ENCODE data around the gene MRPS21. TPM values are rescaled to one million over a fixed set of nuclear protein-coding genes. Genes with fewer than 3 reads are reported as not detected.

Gene MRPS21
- total RNA-seq, 3 donors from 2014 or later (not counting 1 experiment from before 2014, with no cell fraction given): 40.9 to 50.9 (median 42.2) TPM

GRCh38 chr1:150322310-150322709 is 28.6 kb downstream of the MRPS21 start:
- peaks cover 27% of the 10 kb centered on the region for H3K36me3 ChIP-seq (ENCODE audit: control insufficient read depth, insufficient read depth, low read length)
- H3K27ac Mint-ChIP-seq: peak overlapping the region; percentile 99 to 100
- H3K4me1 Mint-ChIP-seq: peaks cover 22 to 29% of the 10 kb centered on the region in 2 donors
- H3K27ac ChIP-seq (ENCODE audit: low read length): peak overlapping the region; percentile 89
- intact Hi-C loops (cut with micrococcal nuclease): loop anchor here (5.0 kb wide), 1 partner anchor 65 kb away; the partner anchor contains the start of gene CA14
- peaks cover 0 to 3% of the 10 kb centered on the region in 2 donors for H3K27me3 Mint-ChIP-seq (ENCODE audit: low read depth in 2 of 2)
- TF ChIP-seq CTCF (IDR thresholded peaks at IDR 0.05): no peak
- H3K27me3 ChIP-seq (ENCODE audit: control insufficient read depth, insufficient read depth, low read length): no peaks in the 10 kb centered on the region
- no CpG with 5 or more reads among the region's 3 CpGs for WGBS (ENCODE audit: insufficient coverage)
- H3K9me3 Mint-ChIP-seq: no peaks in the 10 kb centered on the region
- peaks cover 12% of the 10 kb centered on the region for H3K4me1 ChIP-seq (ENCODE audit: control insufficient read depth, insufficient read depth, low read length)
- ATAC-seq: peak in 1 of 3 donors; percentile 4
- no peaks in the 10 kb centered on the region for H3K36me3 Mint-ChIP-seq
- peak in 1 of 2 donors; percentile 27 for DNase-seq
- no peaks in the 10 kb centered on the region for H3K9me3 ChIP-seq (ENCODE audit: control insufficient read depth, insufficient read depth, low read length)
- H3K4me3 Mint-ChIP-seq: peak overlapping the region; percentile 100
- H3K4me3 ChIP-seq (ENCODE audit: low read length): peak overlapping the region; percentile 85

DNA sequence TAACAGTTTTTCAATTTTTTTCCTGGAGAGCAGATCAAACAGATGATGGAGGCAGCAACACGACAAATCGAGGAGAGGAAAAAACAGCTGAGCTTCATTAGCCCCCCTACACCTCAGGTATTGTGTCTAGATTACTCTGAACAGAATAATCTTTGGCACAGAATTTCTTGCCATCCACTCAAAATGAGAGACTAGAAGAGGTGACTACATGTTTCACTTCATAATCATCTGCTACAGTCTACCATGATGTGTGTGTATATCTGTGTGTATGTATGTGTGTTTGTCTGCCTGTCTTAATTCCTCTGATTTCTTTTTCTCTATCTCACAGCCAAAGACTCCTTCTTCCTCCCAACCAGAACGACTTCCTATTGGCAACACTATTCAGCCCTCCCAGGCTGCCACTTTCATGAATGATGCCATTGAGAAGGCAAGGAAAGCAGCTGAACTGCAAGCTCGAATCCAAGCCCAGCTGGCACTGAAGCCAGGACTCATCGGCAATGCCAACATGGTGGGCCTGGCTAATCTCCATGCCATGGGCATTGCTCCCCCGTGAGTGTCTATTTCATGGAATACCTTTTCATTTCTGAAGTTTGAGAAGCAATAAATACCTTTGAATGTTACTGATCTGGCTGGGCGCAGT is 39.1 kb downstream of the MRPS21 start:
- no peak for TF ChIP-seq CTCF (IDR thresholded peaks at IDR 0.05)
- 95% methylated on average over 6 of the region's 7 CpGs for WGBS (ENCODE audit: insufficient coverage)
- Histone ChIP-seq H3K27ac (ENCODE audit: low read length) (no peak overlapping the region), H3K4me3 (ENCODE audit: low read length) (no peak overlapping the region), H3K4me1 (ENCODE audit: control insufficient read depth, insufficient read depth, low read length) (no peaks in the 10 kb centered on the region), H3K27me3 (ENCODE audit: control insufficient read depth, insufficient read depth, low read length) (no peaks in the 10 kb centered on the region), H3K36me3 (ENCODE audit: control insufficient read depth, insufficient read depth, low read length) (peaks cover 79% of the 10 kb centered on the region), H3K9me3 (ENCODE audit: control insufficient read depth, insufficient read depth, low read length) (no peaks in the 10 kb centered on the region)
- Mint-ChIP-seq H3K4me1 (peaks cover 0 to 5% of the 10 kb centered on the region in 2 donors), H3K36me3 (peaks cover 25% of the 10 kb centered on the region), H3K27me3 (ENCODE audit: low read depth in 2 of 2) (no peaks in the 10 kb centered on the region), H3K4me3 (no peak overlapping the region), H3K9me3 (no peaks in the 10 kb centered on the region), H3K27ac (no peak overlapping the region)
- ATAC-seq: no peak
- DNase-seq: no peak
- intact Hi-C loops (cut with micrococcal nuclease): no loop called here

- H3K9me3 Mint-ChIP-seq: no peaks in the 10 kb centered on the region
- H3K27ac Mint-ChIP-seq: no peak overlapping the region
- H3K36me3 ChIP-seq (ENCODE audit: control insufficient read depth, insufficient read depth, low read length): peaks cover 74% of the 10 kb centered on the region
- no peak overlapping the region for H3K27ac ChIP-seq (ENCODE audit: low read length)
- H3K9me3 ChIP-seq (ENCODE audit: control insufficient read depth, insufficient read depth, low read length): no peaks in the 10 kb centered on the region
- H3K27me3 Mint-ChIP-seq (ENCODE audit: low read depth in 2 of 2): no peaks in the 10 kb centered on the region
- H3K4me1 ChIP-seq (ENCODE audit: control insufficient read depth, insufficient read depth, low read length): no peaks in the 10 kb centered on the region
- H3K4me3 ChIP-seq (ENCODE audit: low read length): no peak overlapping the region
- H3K4me3 Mint-ChIP-seq: no peak overlapping the region
- ATAC-seq (no peak), DNase-seq (no peak)
- H3K4me1 Mint-ChIP-seq: no peaks in the 10 kb centered on the region
- intact Hi-C loops (cut with micrococcal nuclease): no loop called here
- no peaks in the 10 kb centered on the region for H3K27me3 ChIP-seq (ENCODE audit: control insufficient read depth, insufficient read depth, low read length)
- WGBS (ENCODE audit: insufficient coverage): 93% methylated on average over 2 of the region's 4 CpGs
- peaks cover 12% of the 10 kb centered on the region for H3K36me3 Mint-ChIP-seq
- no peak for TF ChIP-seq CTCF (IDR thresholded peaks at IDR 0.05)
Observed at GRCh38 chr1:150346316-150346715, 52.7 kb downstream of the MRPS21 start.

- peaks cover 15% of the 10 kb centered on the region for H3K36me3 Mint-ChIP-seq
Observed at GRCh38 chr1:150352866-150353265, 59.2 kb downstream of the MRPS21 start.

More at GRCh38 chr1:150352866-150353265, 59.2 kb downstream of the MRPS21 start:
- Histone ChIP-seq H3K4me3 (ENCODE audit: low read length) (no peak overlapping the region), H3K4me1 (ENCODE audit: control insufficient read depth, insufficient read depth, low read length) (no peaks in the 10 kb centered on the region), H3K27me3 (ENCODE audit: control insufficient read depth, insufficient read depth, low read length) (no peaks in the 10 kb centered on the region), H3K27ac (ENCODE audit: low read length) (no peak overlapping the region), H3K9me3 (ENCODE audit: control insufficient read depth, insufficient read depth, low read length) (no peaks in the 10 kb centered on the region), H3K36me3 (ENCODE audit: control insufficient read depth, insufficient read depth, low read length) (peaks cover 41% of the 10 kb centered on the region)
- Mint-ChIP-seq H3K4me3 (no peak overlapping the region), H3K27ac (peak overlapping the region in 1 of 2 donors; percentile 19), H3K4me1 (no peaks in the 10 kb centered on the region), H3K27me3 (ENCODE audit: low read depth in 2 of 2) (no peaks in the 10 kb centered on the region), H3K9me3 (no peaks in the 10 kb centered on the region)
- ATAC-seq (no peak), DNase-seq (no peak)
- TF ChIP-seq CTCF (IDR thresholded peaks at IDR 0.05): no peak
- intact Hi-C loops (cut with micrococcal nuclease): no loop called here
- 100% methylated on average over 2 of the region's 4 CpGs for WGBS (ENCODE audit: insufficient coverage)
